ENCODE data around the gene ACAP2.

Gene ACAP2

GRCh38 chr3:195255571-195256501, 187.0 kb downstream of the ACAP2 start:
- H4K20me1 ChIP-seq, result peaks cover 7 to 93% (median 75%) of the 10 kb centered on the region in 11 experiments; a peak in 21 of 22 replicates

GRCh38 chr3:195255176-195255500, 187.7 kb downstream of the ACAP2 start:
- Histone ChIP-seq H4K20me1 (peaks cover 7 to 93% (median 75%) of the 10 kb centered on the region in 11 experiments; a peak in 21 of 22 replicates), H3K4me1 (peaks cover 21 to 77% (median 65%) of the 10 kb centered on the region in 10 experiments), H3K27ac (no peak overlapping the region), H3K9me3 (replicated peaks in 1 of 11) (no peaks in the 10 kb centered on the region), H3K4me2 (peak overlapping the region in 3 of 11 experiments; percentile 29 to 54 (median 44); a peak in 3 of 22 replicates), H3K27me3 (peaks cover 0 to 7% (median 0%) of the 10 kb centered on the region in 11 experiments; a peak in 1 of 22 replicates), H3K9ac (no peak overlapping the region; a peak in 1 of 22 replicates), H3K36me3 (peaks cover 0 to 10% (median 0%) of the 10 kb centered on the region in 11 experiments; a peak in 2 of 22 replicates), H3K4me3 (no peak overlapping the region)
- TF ChIP-seq Cebpa-rat (IDR thresholded peaks at IDR 0.05), result no peak

More at GRCh38 chr3:195255571-195256501, 187.0 kb downstream of the ACAP2 start:
- Histone ChIP-seq H3K4me3 (no peak overlapping the region), H3K27me3 (peaks cover 0 to 7% (median 0%) of the 10 kb centered on the region in 11 experiments; a peak in 1 of 22 replicates), H3K4me1 (peaks cover 27 to 78% (median 68%) of the 10 kb centered on the region in 10 experiments), H3K27ac (no peak overlapping the region), H3K36me3 (peaks cover 0 to 10% (median 0%) of the 10 kb centered on the region in 11 experiments; a peak in 2 of 22 replicates), H3K9me3 (replicated peaks in 1 of 11) (no peaks in the 10 kb centered on the region), H3K4me2 (0 out of 22 replicates have a peak overlapping the region, but pooled peaks of 1 of the 11 experiments have one; percentile 54), H3K9ac (no peak overlapping the region)
- no peak for TF ChIP-seq Cebpa-rat (IDR thresholded peaks at IDR 0.05)

- peaks cover 0 to 7% (median 0%) of the 10 kb centered on the region in 11 experiments; a peak in 1 of 22 replicates for H3K27me3 ChIP-seq
- no peaks in the 10 kb centered on the region for H3K9me3 ChIP-seq (replicated peaks in 1 of 11)
- peak overlapping the region in 9 of 11 experiments; percentile 15 to 54 (median 39); a peak in 17 of 22 replicates for H3K4me2 ChIP-seq
- no peak for TF ChIP-seq Cebpa-rat (IDR thresholded peaks at IDR 0.05)
- peaks cover 21 to 76% (median 63%) of the 10 kb centered on the region in 10 experiments for H3K4me1 ChIP-seq
- no peak overlapping the region for H3K27ac ChIP-seq
- H4K20me1 ChIP-seq, result peaks cover 7 to 98% (median 79%) of the 10 kb centered on the region in 11 experiments; a peak in 21 of 22 replicates
- peak overlapping the region in 3 of 11 experiments; percentile 4 to 46 (median 24); a peak in 3 of 22 replicates for H3K9ac ChIP-seq
- H3K4me3 ChIP-seq, result no peak overlapping the region
- peaks cover 0 to 10% (median 0%) of the 10 kb centered on the region in 11 experiments; a peak in 2 of 22 replicates for H3K36me3 ChIP-seq
Observed at GRCh38 chr3:195254454-195255175, 188.2 kb downstream of the ACAP2 start.

- H3K27ac ChIP-seq, result no peak overlapping the region
- H3K27me3 ChIP-seq, result peaks cover 0 to 7% (median 0%) of the 10 kb centered on the region in 11 experiments; a peak in 1 of 22 replicates
- H3K9me3 ChIP-seq (replicated peaks in 1 of 11), result peaks cover 0 to 2% (median under 1%) of the 10 kb centered on the region in 11 experiments; a peak in 6 of 22 replicates
- peak overlapping the region in 4 of 11 experiments; percentile 4 to 46 (median 14); a peak in 3 of 22 replicates for H3K9ac ChIP-seq
- H3K4me1 ChIP-seq, result peaks cover 14 to 70% (median 56%) of the 10 kb centered on the region in 10 experiments
- H4K20me1 ChIP-seq, result peaks cover 7 to 99% (median 79%) of the 10 kb centered on the region in 11 experiments; a peak in 21 of 22 replicates
- H3K4me2 ChIP-seq, result peak overlapping the region in 9 of 11 experiments; percentile 15 to 54 (median 39); a peak in 17 of 22 replicates
- H3K36me3 ChIP-seq, result peaks cover 0 to 13% (median 0%) of the 10 kb centered on the region in 11 experiments; a peak in 3 of 22 replicates
- TF ChIP-seq Cebpa-rat (IDR thresholded peaks at IDR 0.05), result no peak
- H3K4me3 ChIP-seq, result no peak overlapping the region
Observed at GRCh38 chr3:195253923-195254432, 188.8 kb downstream of the ACAP2 start.

- H3K9me3 ChIP-seq (replicated peaks in 1 of 11), result peaks cover 10 to 20% (median 15%) of the 10 kb centered on the region in 11 experiments; a peak in 19 of 22 replicates
- peaks cover 0 to 7% (median 0%) of the 10 kb centered on the region in 11 experiments; a peak in 1 of 22 replicates for H3K27me3 ChIP-seq
- H3K27ac ChIP-seq, result no peak overlapping the region
- peaks cover 2 to 38% (median 14%) of the 10 kb centered on the region in 11 experiments; a peak in 17 of 22 replicates for H3K36me3 ChIP-seq
- peak overlapping the region in 5 of 11 experiments; percentile 0 to 39 (median 35); a peak in 4 of 22 replicates for H3K9ac ChIP-seq
- no peak for TF ChIP-seq Cebpa-rat (IDR thresholded peaks at IDR 0.05)
- peaks cover 7 to 77% (median 63%) of the 10 kb centered on the region in 11 experiments; a peak in 20 of 22 replicates for H4K20me1 ChIP-seq
- peak overlapping the region; percentile 4 to 82 (median 66) for H3K4me2 ChIP-seq
- H3K4me1 ChIP-seq, result peaks cover 9 to 53% (median 40%) of the 10 kb centered on the region in 10 experiments; a peak in 19 of 20 replicates
- no peak overlapping the region for H3K4me3 ChIP-seq
Observed at GRCh38 chr3:195251336-195252065, 191.3 kb downstream of the ACAP2 start.

GRCh38 chr3:195250473-195251251, 192.2 kb downstream of the ACAP2 start:
- H3K9ac ChIP-seq, result peak overlapping the region in 5 of 11 experiments; percentile 0 to 39 (median 35); a peak in 2 of 22 replicates
- H4K20me1 ChIP-seq, result peaks cover 7 to 71% (median 59%) of the 10 kb centered on the region in 11 experiments; a peak in 20 of 22 replicates
- peaks cover 10 to 20% (median 15%) of the 10 kb centered on the region in 11 experiments; a peak in 19 of 22 replicates for H3K9me3 ChIP-seq (replicated peaks in 1 of 11)
- H3K27ac ChIP-seq, result no peak overlapping the region
- H3K4me1 ChIP-seq, result peaks cover 9 to 52% (median 40%) of the 10 kb centered on the region in 10 experiments; a peak in 19 of 20 replicates
- H3K27me3 ChIP-seq, result peaks cover 0 to 7% (median 0%) of the 10 kb centered on the region in 11 experiments; a peak in 1 of 22 replicates
- TF ChIP-seq Cebpa-rat (IDR thresholded peaks at IDR 0.05), result no peak
- H3K4me2 ChIP-seq, result peak overlapping the region; percentile 4 to 82 (median 66)
- peaks cover 10 to 44% (median 18%) of the 10 kb centered on the region in 11 experiments; a peak in 18 of 22 replicates for H3K36me3 ChIP-seq
- H3K4me3 ChIP-seq, result no peak overlapping the region
